Cardiac muscle cell (in vitro differentiated cells and primary cell): ENCODE data around the gene LIMS4. TPM values are rescaled to one million over a fixed set of nuclear protein-coding genes. Genes with fewer than 3 reads are reported as not detected.
"Not testable (repeated sequence)": the region's sequence is repeated elsewhere in the genome, so short reads cannot be mapped to it uniquely, and the experiment has no call there.

Experiments used
- DNase-seq, 2 donors: peaks; one replicate each; pipeline versions ENCODE4 v3.0.0 to v3.0.0-alpha.2; 2010 to 2017; ENCODE audit warnings: low read depth in 1 of 2, low spot score in 1 of 2
- H3K27ac ChIP-seq: fragments of 200-600 bp; sonication (generic); 2 replicates; pipeline ENCODE4 v1.5.1; 2016
- H3K27me3 ChIP-seq: fragments of 200-600 bp; sonication (generic); 2 replicates; pipeline ENCODE4 v1.6.0; 2016; ENCODE audit warnings: control low read depth
- H3K36me3 ChIP-seq: fragments of 200-600 bp; sonication (generic); 2 replicates; pipeline ENCODE4 v1.5.1; 2016; ENCODE audit warnings: control low read depth
- H3K4me1 ChIP-seq: fragments of 200-600 bp; sonication (generic); 2 replicates; pipeline ENCODE4 v1.8.1; 2017; ENCODE audit warnings: low read depth, mild to moderate bottlenecking, mixed run types
- H3K4me3 ChIP-seq: fragments of 200-600 bp; sonication (generic); 2 replicates; pipeline ENCODE4 v1.5.1; 2016; ENCODE audit warnings: mild to moderate bottlenecking
- H3K9me3 ChIP-seq: fragments of 200-600 bp; sonication (generic); 2 replicates; pipeline ENCODE4 v1.5.1; 2017; ENCODE audit warnings: low read depth, mild to moderate bottlenecking, control low read depth
- polyA plus RNA-seq: library from polyadenylated mRNA; unstranded; fragments of >200 nt; fragmentation: Nextera tagmentation; extraction: Ambion mirVana; gene quantifications from 2 replicates; pipeline ENCODE4 v1.2.1, GENCODE V29; 2016
- total RNA-seq: library from RNA; depleted of rRNA; stranded (reverse); fragments of >200 nt; gene quantifications from 2 replicates; pipeline ENCODE4 v1.2.3, GENCODE V29; 2016

LIMS4 gene
- total and polyA plus RNA-seq, 2 experiments from 2014 or later, result 0.31 to 2.1 TPM

DNA sequence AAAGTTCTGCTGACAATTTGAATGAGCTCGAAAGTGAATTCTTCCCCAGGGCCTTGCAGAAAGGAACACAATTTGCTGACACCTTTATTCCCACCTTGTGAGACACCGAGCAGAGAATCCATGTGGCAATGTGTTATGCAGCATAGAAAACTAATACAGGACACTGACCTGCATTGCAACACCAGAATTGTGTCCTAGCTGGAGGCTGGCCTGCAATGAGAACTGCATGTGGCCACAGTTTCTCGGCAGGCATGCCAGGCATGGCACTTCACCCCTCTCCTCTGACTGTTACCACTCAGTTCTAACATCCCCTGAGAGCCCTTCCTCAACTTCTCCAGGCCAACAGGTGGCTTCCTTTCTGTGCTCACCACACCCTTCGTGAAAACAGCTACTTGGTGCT, 46.9 kb downstream of the LIMS4 start:
- H3K36me3 ChIP-seq, H3K4me1 ChIP-seq, H3K27ac ChIP-seq: not testable (repeated sequence)

DNA sequence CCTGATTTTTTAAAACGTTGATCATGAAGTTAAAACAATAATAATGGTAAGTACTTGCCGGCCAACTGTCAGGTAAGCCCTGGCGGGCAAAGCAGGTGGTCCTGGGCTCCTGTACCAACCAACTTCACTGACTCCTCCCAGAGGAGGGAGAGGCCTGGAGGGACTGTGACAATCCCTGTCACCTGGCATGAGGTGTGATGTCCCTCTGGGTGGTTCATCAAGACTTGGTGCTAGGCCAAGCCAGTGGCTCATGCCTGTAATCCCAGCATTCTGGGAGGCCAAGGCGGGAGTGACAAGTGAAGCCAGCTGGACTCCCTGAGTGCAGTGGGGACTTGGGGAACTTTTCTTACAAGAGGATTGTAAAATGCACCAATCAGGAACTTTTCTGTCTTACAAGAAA, 48.2 kb downstream of the LIMS4 start:
- not testable (repeated sequence) for H3K4me1 ChIP-seq, H3K27me3 ChIP-seq, H3K4me3 ChIP-seq, H3K9me3 ChIP-seq, H3K36me3 ChIP-seq, DNase-seq, H3K27ac ChIP-seq

More for the DNA sequence above, 46.9 kb downstream of the LIMS4 start:
- DNase-seq, H3K4me3 ChIP-seq, H3K27me3 ChIP-seq, H3K9me3 ChIP-seq: not testable (repeated sequence)

DNA sequence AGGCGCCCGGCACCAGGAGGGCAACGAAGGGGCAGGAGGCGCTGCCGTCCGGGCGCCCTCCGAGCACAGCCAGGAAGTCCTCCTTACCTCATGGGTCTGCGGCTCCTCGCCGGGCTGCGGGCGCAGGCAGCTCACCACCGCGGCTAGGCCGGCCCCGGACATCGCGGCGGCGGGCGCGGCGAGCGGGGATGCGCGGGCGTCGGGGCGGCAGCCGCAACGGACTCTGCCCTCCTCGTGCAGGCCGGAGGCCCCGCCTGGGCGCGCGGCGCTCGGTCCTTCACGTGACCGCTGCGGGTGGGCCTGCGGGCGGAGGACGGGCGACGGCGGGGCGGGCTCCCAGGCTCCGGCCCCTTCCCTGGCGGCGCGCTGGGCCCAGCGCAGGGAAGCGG, 49.0 kb downstream of the LIMS4 start:
- H3K4me1 ChIP-seq, DNase-seq, H3K27ac ChIP-seq, H3K27me3 ChIP-seq, H3K9me3 ChIP-seq, H3K36me3 ChIP-seq, H3K4me3 ChIP-seq: not testable (repeated sequence)

DNA sequence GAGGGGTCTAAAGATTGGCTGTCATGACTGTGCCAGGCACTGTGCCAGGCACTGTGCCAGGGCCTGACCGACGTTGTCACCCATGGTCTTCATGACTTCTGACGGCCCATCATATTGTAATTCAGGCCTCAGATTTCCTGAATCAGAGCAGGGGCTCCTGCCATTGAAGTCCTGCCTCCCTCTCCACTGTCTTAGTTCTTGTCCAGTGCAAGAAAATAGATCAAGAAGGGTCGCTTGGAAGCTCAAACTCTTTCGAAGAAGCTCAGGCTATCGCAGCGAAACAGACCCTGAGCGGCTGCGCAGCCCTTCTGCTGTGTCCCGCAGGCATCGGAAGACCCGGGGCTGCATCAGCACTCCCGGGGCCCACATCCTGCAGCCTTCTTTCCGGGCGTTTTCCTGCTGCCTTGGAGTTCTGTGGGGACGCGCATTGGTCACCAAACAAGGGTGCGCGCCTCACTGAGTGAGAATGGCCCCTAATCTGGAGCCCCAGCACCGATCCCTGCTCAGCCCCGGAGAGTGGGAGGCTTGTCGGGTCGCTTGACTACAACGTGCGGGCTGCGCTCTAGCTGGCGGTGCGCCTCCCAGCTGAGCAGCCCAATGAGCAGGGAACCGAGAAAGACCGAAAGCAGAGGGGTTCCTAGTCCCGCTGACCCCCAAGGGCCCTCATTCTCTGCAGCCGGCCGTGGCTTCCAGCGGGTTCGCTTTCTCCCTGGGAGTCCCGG, 49.6 kb downstream of the LIMS4 start:
- H3K36me3 ChIP-seq, H3K27ac ChIP-seq, H3K4me1 ChIP-seq, H3K4me3 ChIP-seq, H3K27me3 ChIP-seq, H3K9me3 ChIP-seq, DNase-seq: not testable (repeated sequence)

DNA sequence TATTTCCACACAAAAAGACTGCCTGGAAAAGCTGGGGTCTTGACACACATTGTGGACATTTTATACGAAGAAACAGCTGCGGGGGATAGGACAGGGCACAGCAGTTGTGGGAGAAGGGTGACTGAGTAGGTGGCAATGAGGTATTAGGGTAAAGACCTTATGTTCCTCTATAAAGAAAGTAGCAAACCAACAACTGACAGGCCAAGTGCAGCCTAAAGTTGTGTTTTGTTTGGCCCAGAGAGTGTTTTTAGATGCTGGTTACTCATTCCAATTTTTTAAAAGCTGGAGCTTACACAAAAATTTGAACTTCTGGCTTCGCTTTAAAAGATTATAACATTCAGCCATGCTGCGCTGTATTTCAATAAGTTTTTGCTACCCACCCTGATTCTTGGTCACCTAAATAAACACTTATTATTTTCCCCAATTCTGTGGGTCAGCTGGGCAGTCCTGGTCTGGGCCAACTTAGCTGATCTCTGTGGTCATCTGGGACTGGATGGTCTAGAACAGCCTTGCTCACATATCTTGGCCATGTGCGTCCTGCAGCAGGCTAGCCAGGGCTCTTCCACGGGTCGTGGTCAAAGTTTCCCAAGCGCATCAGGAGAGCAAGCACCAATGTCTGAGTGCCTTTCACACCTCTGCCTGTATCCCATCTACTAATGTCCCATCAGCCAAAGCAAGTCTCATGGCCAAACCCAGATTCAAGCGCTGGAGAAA, 51.8 kb downstream of the LIMS4 start:
- H3K27me3 ChIP-seq, H3K27ac ChIP-seq, H3K36me3 ChIP-seq, H3K9me3 ChIP-seq, DNase-seq, H3K4me3 ChIP-seq, H3K4me1 ChIP-seq: not testable (repeated sequence)

DNA sequence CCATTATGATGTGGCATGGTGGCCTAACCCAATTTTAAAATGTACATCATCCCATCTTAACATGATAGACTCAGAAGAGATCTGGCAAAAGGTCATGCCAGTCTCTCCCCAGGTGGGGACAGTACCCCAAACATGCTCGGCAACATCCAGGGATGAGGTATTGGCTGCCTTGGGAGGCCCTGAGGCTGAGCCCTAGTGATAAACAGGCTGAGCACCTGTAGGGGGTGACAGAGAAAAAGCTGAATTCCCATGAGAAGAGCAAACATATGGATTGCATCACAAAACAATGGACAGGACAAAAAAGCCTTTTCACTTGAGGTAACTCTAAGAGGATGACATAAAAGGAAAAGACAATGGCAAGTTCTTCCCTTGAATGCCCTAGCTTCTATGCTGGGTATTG, 65.5 kb downstream of the LIMS4 start:
- H3K36me3 ChIP-seq, H3K27ac ChIP-seq, H3K4me1 ChIP-seq, DNase-seq, H3K27me3 ChIP-seq, H3K4me3 ChIP-seq, H3K9me3 ChIP-seq: not testable (repeated sequence)

DNA sequence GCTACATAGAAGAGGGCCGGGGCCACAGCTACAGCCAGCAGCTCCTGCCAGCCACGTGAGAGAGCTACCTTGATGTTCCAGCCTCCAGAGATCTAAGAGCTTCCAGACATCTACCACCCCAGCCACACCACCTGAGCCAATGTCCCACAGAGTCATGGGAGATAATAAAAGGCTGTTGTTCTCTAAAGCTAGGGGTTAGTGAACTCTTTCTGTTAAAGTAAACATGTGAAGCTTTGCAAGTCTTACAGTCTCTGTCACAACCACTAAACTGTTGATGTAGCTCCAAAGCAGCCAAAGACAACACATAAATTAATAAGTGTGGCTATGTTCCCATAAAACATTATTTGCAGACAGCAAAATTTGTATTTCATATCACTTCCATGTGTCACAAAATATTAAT, 67.6 kb downstream of the LIMS4 start:
- not testable (repeated sequence) for DNase-seq, H3K27ac ChIP-seq, H3K4me3 ChIP-seq, H3K9me3 ChIP-seq, H3K27me3 ChIP-seq, H3K4me1 ChIP-seq, H3K36me3 ChIP-seq

DNA sequence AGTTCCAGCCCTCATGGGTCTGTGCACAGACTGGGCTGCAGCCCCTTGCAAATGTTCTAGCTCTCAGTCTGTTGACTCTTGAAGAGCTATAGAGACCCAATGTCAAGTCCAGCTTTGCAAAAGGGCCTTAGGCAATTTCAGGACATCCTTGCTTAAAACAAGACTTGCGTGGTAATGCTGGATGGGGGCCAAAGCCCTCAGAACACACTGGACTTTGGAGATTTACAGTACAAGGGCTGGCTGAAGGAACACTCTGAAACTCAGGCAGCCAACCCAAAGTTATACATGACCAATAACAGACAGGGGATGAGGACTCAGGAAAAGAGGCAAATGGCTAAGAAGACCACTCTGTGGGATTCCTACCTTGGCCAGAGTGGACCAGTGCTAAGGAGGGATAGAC, 68.4 kb downstream of the LIMS4 start:
- H3K9me3 ChIP-seq, DNase-seq, H3K36me3 ChIP-seq, H3K4me3 ChIP-seq, H3K4me1 ChIP-seq, H3K27me3 ChIP-seq, H3K27ac ChIP-seq: not testable (repeated sequence)

DNA sequence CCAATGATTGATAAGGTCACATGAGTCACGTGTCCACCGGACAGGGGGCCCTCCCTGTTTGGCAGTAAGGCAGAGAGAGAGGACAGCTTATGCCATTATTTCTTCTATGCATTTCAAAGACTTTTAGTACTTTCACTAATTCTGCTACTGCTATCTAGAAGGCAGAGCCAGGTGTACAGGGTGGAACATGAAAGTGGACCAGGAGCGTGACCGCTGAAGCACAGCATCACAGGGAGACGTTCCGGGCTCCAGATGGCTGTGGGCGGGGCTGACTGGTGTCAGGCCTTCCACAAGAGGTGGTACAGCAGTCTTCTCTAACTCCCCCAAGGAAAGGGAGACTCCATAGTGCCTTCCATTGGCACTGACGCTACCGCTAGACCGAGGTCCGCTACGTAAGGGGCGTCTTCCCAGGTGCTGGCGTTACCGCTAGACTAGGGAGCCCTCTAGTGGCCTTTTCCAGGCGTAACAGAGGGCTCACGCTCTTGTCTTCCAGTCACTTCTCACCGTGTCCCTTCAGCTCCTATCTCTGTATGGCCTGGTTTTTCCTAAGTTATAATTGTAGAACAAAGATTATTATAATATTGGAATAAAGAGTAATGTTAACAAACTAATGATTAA, 71.5 kb downstream of the LIMS4 start:
- not testable (repeated sequence) for H3K9me3 ChIP-seq, H3K4me3 ChIP-seq, H3K27ac ChIP-seq, H3K36me3 ChIP-seq, H3K27me3 ChIP-seq, DNase-seq, H3K4me1 ChIP-seq

DNA sequence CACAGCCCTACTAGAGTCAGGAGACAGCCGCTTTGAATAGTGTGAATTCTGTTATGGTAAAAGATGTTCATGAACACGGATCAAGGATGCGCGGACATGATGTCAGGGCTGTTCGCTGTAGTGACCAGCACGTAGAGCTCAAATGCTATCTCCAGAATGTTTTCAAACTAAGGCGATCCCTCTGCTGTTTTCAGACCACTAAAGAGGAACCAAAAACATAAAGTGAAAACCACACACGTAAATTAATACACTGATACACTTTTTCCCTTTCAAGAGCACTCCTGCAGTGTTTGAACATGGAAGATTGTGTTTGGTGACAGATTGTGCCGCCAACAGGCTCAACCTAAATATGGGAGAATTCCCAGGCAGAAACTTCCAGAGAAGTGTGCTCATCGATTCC, 73.2 kb downstream of the LIMS4 start:
- H3K27ac ChIP-seq, H3K36me3 ChIP-seq, DNase-seq, H3K4me3 ChIP-seq, H3K4me1 ChIP-seq, H3K27me3 ChIP-seq, H3K9me3 ChIP-seq: not testable (repeated sequence)

DNA sequence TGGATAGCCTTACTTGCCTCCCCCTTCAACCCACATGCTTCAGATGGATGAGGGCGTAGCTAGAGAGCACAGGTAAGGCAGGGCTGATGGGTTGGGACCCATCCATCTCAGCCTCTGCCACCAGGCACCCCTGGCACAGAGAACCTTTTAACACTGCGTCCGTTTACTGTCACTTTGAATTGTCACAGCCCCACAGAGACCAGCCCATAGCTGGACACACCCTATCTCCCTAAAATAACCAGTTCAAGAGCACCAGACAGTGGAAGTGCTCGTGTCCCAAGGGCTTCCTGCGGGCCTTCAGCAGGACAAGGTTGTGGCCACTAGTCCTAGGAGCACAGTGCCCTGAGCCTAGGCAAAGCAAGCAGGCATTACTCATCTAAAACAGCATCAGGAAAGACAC, 76.6 kb downstream of the LIMS4 start:
- H3K27ac ChIP-seq, H3K4me3 ChIP-seq, H3K27me3 ChIP-seq, H3K36me3 ChIP-seq, DNase-seq, H3K9me3 ChIP-seq, H3K4me1 ChIP-seq: not testable (repeated sequence)

Other genes starting within 250 kb of the LIMS4 start
- 33.9 and 59.7 TPM in 2 replicates for gene RGPD6, start 104.4 kb upstream of the LIMS4 start, total RNA-seq
- gene RGPD6, start 104.4 kb upstream of the LIMS4 start, polyA plus RNA-seq, result 28.5 and 36.1 TPM in 2 replicates
- 17.3 and 64.2 TPM in 2 replicates for gene BUB1, start 205.2 kb upstream of the LIMS4 start, total RNA-seq
- gene BUB1, start 205.2 kb upstream of the LIMS4 start, polyA plus RNA-seq, result 17.9 and 95.8 TPM in 2 replicates